Activated naive CD4-positive, alpha-beta T cell treated with anti-CD3 and anti-CD28 coated beads, Interleukin-2, amount 50 U/mL, for 24 hours (primary cell): Measurements from ENCODE around the gene SHOC2.

Experiments used
- H3K27ac Mint-ChIP-seq: one replicate; pipeline ENCODE4 v1.8.0; 2021; ENCODE audit warnings: mild to moderate bottlenecking, mixed read lengths
- H3K27me3 Mint-ChIP-seq: one replicate; pipeline ENCODE4 v1.8.0; 2021; ENCODE audit warnings: mixed read lengths
- H3K36me3 Mint-ChIP-seq: one replicate; pipeline ENCODE4 v1.8.0; 2021; ENCODE audit warnings: mixed read lengths
- H3K4me1 Mint-ChIP-seq: one replicate; pipeline ENCODE4 v1.8.0; 2021; ENCODE audit warnings: mixed read lengths
- H3K4me3 Mint-ChIP-seq: one replicate; pipeline ENCODE4 v1.8.0; 2021; ENCODE audit warnings: mild to moderate bottlenecking, mixed read lengths
- H3K9me3 Mint-ChIP-seq: one replicate; pipeline ENCODE4 v1.8.0; 2021; ENCODE audit warnings: mixed read lengths

SHOC2 gene

DNA sequence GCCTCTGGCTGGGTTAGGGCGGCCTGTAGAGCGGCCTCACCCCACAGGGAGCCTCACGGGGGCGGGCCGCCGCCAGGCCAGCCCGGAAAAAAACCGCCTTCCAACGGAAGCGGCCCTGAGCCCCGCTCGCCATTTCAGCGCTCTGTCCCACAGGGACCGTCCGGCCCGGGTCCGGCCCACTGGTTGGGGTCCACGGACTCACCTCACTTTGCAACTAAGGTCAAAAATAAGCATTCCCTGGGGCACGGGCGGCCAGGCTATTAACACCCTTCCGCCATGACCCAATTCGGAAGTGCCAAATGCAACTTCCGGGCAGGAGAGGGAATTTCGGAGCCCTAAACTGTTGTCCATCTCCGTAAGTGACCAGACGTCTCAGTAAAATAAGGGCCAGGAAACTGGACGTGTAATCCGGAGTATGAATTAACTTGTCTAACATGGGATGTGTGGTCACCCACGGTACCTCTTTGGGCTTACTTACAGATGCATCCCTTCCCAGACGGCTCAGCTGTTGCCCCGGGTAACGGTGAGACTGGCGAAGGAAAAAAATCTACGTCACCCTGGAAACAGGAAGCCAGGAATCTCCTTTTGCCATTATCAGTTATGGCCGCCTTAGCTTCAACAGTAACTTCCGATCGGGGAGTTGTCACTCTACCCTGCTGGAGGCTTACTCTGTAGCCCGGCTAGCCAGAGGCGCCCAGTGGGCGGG lies 608 bp upstream of the SHOC2 start, which contains the start of gene BBIP1:
Gene BBIP1 (minus strand): TSS at position 538 of the 706 bp plus-strand sequence. CDS start 1,023 bp downstream, outside the sequence.
- Mint-ChIP-seq H3K4me3 (peak within 1 kb of the TSS; percentile 99), H3K4me1 (peaks cover 67% of the 10 kb centered on the region), H3K27me3 (no peaks in the 10 kb centered on the region), H3K9me3 (no peaks in the 10 kb centered on the region), H3K36me3 (no peaks in the 10 kb centered on the region), H3K27ac (peak within 1 kb of the TSS; percentile 98)

DNA sequence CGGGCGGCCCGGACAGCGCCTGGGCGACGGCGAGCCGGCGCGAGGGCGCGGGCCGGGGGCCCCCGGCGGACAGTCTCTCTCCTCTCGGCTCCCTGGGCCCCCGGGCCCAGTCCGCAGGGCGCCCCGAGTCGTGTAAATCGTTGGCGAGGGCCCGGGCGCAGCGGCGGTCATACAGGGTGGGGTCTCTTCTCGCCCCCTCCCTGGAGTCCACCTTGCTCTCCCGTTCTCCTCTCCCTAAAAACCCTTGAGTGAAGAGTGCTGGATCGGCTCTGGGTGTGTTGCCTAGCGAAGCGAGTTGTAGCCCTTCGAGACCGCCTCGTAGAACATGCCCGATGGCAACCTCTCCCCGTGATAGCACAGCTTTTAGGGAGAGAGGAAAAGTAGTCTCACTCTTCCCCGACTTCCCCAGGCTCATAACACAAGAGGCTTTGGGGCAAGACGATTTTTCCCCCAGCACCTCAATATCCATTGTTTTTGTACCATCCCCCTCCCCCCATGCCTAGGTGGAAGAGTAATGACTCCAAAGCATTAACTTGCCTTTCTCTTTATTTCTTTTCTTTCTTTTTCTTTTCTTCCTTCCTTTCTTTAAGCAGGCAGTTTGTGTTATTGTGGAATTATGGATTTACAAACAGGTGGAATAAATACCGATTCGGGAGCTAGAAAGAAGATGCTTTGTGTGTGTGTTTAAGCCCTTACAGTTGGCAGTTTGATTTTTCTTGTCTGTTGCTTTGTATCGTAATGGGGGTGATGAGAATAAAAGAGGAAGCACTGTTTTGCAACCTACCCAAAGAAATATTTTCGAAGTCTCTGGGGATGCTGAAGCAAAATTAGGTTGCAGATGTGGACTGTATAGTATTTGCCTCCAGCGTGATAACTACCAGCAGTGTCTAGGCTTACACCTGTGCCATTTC lies 822 bp downstream of the SHOC2 start:
- Mint-ChIP-seq H3K27ac (peak overlapping the region; percentile 93), H3K27me3 (no peaks in the 10 kb centered on the region), H3K36me3 (no peaks in the 10 kb centered on the region), H3K9me3 (no peaks in the 10 kb centered on the region), H3K4me1 (peaks cover 66% of the 10 kb centered on the region), H3K4me3 (peak overlapping the region; percentile 99)

DNA sequence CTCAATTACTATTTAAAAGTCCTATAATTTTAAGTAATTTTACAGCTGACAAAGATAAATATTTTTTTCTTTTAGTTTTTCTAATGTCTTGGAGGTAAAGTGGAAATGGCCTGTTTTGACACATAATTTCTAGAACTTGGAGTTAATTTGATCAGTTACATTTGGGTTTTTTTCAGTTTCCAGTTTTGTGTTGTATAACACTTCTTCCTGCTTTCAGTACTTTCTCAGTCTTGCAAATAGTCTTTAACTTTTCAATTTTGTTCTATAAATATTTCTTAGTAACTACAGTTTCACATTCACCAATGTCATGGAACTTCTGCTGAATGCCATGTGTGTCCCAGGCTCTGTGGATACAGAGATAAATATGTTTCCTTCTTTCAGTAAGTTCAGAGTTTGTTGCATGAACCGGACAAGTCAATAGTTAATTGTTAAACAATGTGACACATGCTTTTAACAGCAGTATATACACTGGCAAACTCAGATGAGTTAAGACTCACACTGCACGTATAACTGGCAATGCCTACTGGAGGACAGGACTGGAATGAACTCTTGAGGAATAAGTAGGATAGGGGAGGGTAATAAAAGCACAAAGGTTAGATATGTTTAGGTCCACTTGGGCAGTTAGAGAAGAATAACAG lies 4.6 kb downstream of the SHOC2 start:
- Mint-ChIP-seq H3K9me3 (no peaks in the 10 kb centered on the region), H3K27ac (peak overlapping the region; percentile 4), H3K4me3 (peak overlapping the region; percentile 41)

DNA sequence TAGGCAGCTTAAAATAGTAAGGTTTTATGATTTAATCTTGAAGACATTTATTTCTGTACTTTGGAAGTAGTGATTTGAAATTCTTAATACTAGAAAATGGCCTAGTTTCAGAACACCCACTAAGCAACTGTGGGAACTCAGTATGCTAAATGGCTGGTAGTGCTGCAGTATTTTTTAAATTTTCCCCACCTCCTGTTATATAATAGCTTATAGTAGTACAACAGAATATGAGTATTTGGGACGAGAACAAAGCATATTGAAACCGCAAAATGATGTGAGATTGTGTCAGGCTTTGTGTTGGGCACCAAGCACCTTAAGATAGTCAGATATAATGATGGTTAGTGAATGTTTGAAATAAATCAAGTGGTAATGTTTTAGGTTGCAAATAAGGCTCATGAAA lies 8.1 kb downstream of the SHOC2 start:
- peaks cover 44% of the 10 kb centered on the region for H3K4me1 Mint-ChIP-seq
- H3K4me3 Mint-ChIP-seq, result no peak overlapping the region
- no peak overlapping the region for H3K27ac Mint-ChIP-seq
- H3K36me3 Mint-ChIP-seq, result no peaks in the 10 kb centered on the region
- no peaks in the 10 kb centered on the region for H3K27me3 Mint-ChIP-seq
- no peaks in the 10 kb centered on the region for H3K9me3 Mint-ChIP-seq

More for the DNA sequence above, 4.6 kb downstream of the SHOC2 start:
- Mint-ChIP-seq H3K36me3 (no peaks in the 10 kb centered on the region), H3K27me3 (no peaks in the 10 kb centered on the region), H3K4me1 (peaks cover 65% of the 10 kb centered on the region)

DNA sequence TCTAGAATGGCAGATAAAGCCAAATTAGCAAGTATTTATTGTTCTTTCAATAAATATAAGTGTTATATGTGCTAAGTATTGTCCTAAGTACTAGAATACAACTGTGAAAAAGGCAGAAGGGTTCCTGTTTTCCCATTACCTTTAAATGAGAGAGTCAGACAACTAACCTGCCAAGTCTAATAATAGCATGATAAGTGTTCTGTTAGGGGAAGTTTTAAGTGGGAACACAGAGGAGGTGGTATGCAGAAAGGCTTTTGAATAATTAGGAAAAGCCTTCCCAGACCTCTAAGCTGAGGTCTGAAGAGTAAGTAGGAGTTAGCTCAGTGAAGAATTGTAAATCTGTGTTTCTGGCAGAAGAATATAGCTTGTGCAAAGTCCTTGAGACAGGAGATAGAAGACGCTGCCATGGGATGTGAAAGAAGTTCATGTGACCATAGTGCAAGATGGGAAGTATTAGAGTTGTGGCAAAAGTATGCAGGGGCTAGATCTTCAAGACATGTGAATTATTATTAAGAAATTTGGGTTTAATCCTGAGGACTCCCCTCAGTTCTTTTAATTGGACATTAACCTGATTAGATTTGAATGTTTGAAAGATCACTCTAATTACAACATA lies 12.5 kb downstream of the SHOC2 start:
- Mint-ChIP-seq H3K4me1 (peaks cover 24% of the 10 kb centered on the region), H3K27me3 (no peaks in the 10 kb centered on the region), H3K36me3 (peaks cover 6% of the 10 kb centered on the region), H3K27ac (no peak overlapping the region), H3K9me3 (no peaks in the 10 kb centered on the region), H3K4me3 (no peak overlapping the region)

DNA sequence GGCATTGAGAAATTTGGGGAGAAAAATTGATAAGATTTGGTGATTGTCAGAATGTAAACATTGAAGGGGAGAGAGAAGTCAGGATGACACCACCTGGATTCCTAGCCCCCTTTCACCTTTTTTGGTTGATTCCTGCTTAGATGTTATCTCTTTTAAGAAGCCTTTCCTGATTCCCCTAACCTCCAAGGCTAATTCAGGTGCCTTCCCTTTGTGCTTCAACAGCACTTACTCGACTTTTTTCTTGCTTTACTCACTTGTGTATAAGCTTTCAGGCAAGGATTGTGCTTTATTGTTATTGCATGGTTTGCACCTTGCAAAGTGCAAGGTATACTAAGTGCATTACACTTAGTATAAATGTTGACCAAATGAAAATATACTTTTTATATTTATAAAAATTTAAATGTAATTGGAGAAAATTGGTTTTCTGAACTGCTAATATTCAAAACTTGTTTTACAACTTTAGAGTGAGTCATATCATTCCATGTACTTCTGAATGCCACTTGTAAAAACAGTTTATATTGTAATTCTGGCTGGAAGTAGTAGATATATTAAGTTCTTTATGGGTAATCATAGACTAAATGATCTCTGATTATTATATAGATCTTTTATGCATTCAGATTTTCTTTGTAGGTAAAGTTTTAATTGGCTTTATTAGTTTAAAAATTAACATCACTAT lies 13.2 kb downstream of the SHOC2 start:
- Mint-ChIP-seq H3K4me1 (peaks cover 23% of the 10 kb centered on the region), H3K9me3 (no peaks in the 10 kb centered on the region), H3K27me3 (no peaks in the 10 kb centered on the region), H3K27ac (no peak overlapping the region), H3K4me3 (no peak overlapping the region), H3K36me3 (peaks cover 8% of the 10 kb centered on the region)

DNA sequence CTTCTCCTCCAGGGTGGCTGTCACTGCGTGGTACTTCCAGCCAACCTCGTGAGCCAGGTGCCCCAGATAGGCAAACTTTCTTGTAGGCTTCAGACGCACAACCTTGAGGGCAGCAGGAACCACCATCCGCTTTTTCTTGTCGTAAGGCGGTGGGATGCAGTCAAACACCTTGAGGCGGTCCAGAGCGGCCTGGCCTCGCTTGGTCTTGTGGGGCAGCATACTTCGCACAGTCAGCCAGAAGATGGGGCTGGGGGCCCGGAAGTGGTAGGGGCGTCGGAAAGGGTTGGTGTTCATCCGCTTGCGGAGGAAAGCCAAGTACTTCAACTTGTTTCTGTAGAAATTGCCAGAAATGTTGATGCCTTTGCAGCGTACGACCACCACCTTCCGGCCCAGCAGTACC lies 17.4 kb downstream of the SHOC2 start:
- Mint-ChIP-seq H3K4me3 (no peak overlapping the region), H3K9me3 (peaks cover 5% of the 10 kb centered on the region), H3K27ac (no peak overlapping the region), H3K4me1 (peaks cover 38% of the 10 kb centered on the region), H3K27me3 (no peaks in the 10 kb centered on the region), H3K36me3 (peaks cover 22% of the 10 kb centered on the region)

DNA sequence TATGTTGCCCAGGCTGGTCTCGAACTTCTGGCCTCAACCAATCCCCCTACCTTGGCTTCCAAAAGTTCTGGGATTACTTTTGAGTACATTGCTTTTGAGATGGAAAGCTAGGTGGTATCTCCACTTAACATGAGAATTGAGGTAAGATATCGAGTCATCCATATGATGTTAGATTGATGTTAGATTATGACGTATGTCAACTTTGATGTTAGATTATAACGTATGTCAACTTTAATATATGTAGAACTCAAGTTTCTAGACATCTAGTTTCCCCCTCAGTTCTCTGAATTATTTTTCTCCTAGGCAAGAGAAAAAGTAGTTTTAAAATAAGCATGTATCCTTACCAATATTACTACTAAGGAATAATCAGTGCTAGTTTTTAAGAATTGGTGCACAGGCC lies 20.0 kb downstream of the SHOC2 start:
- H3K36me3 Mint-ChIP-seq, result peaks cover 40% of the 10 kb centered on the region
- H3K9me3 Mint-ChIP-seq, result peaks cover 15% of the 10 kb centered on the region
- no peak overlapping the region for H3K27ac Mint-ChIP-seq
- H3K27me3 Mint-ChIP-seq, result no peaks in the 10 kb centered on the region
- no peak overlapping the region for H3K4me3 Mint-ChIP-seq
- H3K4me1 Mint-ChIP-seq, result peaks cover 57% of the 10 kb centered on the region

DNA sequence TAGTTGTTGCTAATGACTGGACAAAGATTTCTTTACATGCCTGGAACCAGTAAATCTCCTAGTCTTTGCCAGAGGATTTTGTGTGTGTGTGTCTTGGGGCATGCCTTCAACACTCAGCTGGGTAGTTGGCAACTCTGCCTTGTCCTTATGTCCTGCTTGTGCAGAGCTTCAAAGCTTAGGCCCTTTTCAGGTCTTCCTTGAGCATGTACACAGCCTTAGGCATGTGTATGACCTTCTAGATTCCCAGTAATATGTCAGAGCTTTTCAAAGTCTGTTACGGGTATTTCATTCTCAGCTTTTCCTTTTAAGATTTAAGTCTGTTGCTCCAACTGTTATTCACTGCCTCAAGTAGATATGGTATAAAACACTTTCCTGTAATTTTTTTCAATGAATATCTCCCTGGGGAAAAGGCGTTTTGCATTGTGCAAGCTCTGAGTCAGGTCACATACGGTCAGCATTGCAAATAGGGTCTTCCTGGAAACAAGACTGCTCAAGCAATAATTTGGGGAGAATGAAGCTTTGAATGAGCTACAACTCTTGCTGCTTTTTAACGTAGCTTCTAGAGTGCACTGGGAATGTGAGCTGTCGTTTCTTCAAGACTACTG lies 25.5 kb downstream of the SHOC2 start:
- H3K36me3 Mint-ChIP-seq, result peaks cover 52% of the 10 kb centered on the region
- peaks cover 71% of the 10 kb centered on the region for H3K4me1 Mint-ChIP-seq
- no peaks in the 10 kb centered on the region for H3K27me3 Mint-ChIP-seq
- H3K27ac Mint-ChIP-seq, result no peak overlapping the region
- H3K9me3 Mint-ChIP-seq, result peaks cover 15% of the 10 kb centered on the region
- no peak overlapping the region for H3K4me3 Mint-ChIP-seq

DNA sequence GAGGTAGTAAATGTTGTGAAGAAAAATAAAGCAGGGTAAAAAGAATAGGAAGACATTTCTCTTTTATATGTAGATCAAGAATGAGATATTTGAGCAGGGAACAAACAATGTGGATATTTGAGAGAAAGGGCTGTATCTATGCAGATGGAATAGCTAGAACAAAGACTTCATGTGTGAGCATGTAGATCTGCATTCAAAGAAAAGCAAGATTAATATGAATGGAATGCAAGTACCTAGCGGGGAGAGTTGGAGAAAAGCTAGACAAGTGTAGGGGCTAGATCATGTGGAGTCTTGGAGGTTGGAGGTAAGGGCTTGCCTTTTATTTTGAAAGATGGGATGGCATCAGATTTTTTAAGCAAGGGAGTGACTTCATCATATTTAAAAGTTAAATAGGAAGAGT lies 27.1 kb downstream of the SHOC2 start:
- no peak overlapping the region for H3K4me3 Mint-ChIP-seq
- no peak overlapping the region for H3K27ac Mint-ChIP-seq
- H3K36me3 Mint-ChIP-seq, result peaks cover 48% of the 10 kb centered on the region
- no peaks in the 10 kb centered on the region for H3K27me3 Mint-ChIP-seq
- H3K9me3 Mint-ChIP-seq, result peaks cover 14% of the 10 kb centered on the region
- peaks cover 68% of the 10 kb centered on the region for H3K4me1 Mint-ChIP-seq

DNA sequence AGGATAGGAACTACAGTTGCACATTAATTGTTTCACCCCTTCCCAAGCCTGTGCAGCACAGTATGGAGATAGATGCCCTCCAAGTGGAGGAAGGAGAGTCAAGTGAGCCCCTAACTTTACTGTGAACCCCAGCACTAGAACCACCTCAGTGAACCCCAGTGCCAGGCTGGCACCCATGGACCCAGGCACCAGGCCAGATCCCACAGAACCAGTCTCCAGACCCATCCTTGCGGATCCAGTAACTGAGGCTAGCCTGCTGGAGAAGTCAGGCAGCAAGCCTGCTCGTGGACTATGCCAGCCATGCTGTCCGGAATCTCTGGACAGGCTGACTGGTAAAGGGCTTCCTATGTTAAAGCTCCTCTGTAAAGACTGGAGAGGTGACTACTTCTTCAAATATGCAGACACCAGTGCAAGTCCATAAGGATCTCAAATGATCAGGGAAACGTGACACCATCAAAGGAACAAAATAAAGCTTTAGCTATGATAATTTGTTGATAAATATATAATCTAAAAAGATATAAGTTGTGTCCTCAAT lies 27.7 kb downstream of the SHOC2 start:
- peaks cover 14% of the 10 kb centered on the region for H3K9me3 Mint-ChIP-seq
- peaks cover 49% of the 10 kb centered on the region for H3K36me3 Mint-ChIP-seq
- H3K27ac Mint-ChIP-seq, result no peak overlapping the region
- H3K27me3 Mint-ChIP-seq, result no peaks in the 10 kb centered on the region
- peaks cover 68% of the 10 kb centered on the region for H3K4me1 Mint-ChIP-seq
- H3K4me3 Mint-ChIP-seq, result no peak overlapping the region

DNA sequence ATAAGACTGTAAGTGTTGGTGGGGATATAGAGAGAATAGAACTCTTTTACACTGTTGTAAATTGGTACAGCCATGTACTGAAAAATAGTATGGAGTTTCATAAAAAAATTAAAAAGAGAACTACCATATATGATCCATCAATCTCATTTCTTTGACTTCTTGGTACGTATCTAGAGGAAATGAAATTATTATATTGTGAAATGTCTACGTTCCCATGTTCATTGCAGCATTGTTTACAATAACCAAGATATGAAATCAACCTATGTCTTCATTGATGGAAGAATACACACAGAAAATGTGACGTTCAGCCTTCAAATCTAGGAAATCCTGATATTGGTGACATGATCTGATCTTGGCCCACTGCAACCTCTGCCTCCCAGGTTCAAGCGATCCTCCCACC lies 32.0 kb downstream of the SHOC2 start:
- H3K27me3 Mint-ChIP-seq, result no peaks in the 10 kb centered on the region
- peaks cover 4% of the 10 kb centered on the region for H3K9me3 Mint-ChIP-seq
- no peak overlapping the region for H3K27ac Mint-ChIP-seq
- no peak overlapping the region for H3K4me3 Mint-ChIP-seq
- peaks cover 37% of the 10 kb centered on the region for H3K36me3 Mint-ChIP-seq
- peaks cover 57% of the 10 kb centered on the region for H3K4me1 Mint-ChIP-seq

DNA sequence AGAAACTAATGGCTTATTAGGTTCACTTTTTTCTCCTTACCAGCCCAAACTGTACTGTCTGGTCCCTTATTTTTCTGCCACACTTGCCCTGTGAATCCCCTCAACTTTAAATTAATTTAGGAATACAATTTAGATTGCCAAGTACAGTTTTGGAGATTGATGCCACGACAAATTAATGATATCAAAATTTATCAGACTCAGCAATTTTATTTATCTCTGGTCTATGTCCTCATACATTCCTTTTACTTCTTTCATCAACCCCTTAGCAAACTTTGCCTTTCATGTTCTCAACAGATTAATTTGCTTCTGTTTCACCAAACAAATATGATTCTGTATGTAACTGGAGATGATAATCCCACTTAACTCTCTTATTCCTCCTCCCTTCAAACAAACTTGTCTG lies 38.2 kb downstream of the SHOC2 start:
- H3K36me3 Mint-ChIP-seq, result peaks cover 17% of the 10 kb centered on the region
- no peaks in the 10 kb centered on the region for H3K9me3 Mint-ChIP-seq
- no peak overlapping the region for H3K4me3 Mint-ChIP-seq
- H3K27ac Mint-ChIP-seq, result no peak overlapping the region
- no peaks in the 10 kb centered on the region for H3K27me3 Mint-ChIP-seq
- H3K4me1 Mint-ChIP-seq, result peaks cover 66% of the 10 kb centered on the region
